NT2/D1 (cell line): Measurements from ENCODE around the gene RETNLB.

Experiments
- SUZ12 ChIP-seq: IDR thresholded peaks from 2 replicates; pipeline ENCODE4 v1.6.1; 2011; ENCODE audit not compliant: insufficient read length, insufficient read depth; ENCODE audit errors: extremely low read depth
- YY1 ChIP-seq: IDR thresholded peaks from 2 replicates; pipeline ENCODE4 v1.6.1; 2011; ENCODE audit not compliant: insufficient read length, insufficient read depth
- ZNF274 ChIP-seq: IDR thresholded peaks from 2 replicates; pipeline ENCODE4 v1.6.1; 2011; ENCODE audit warnings: mild to moderate bottlenecking, low read depth, low read length

DNA sequence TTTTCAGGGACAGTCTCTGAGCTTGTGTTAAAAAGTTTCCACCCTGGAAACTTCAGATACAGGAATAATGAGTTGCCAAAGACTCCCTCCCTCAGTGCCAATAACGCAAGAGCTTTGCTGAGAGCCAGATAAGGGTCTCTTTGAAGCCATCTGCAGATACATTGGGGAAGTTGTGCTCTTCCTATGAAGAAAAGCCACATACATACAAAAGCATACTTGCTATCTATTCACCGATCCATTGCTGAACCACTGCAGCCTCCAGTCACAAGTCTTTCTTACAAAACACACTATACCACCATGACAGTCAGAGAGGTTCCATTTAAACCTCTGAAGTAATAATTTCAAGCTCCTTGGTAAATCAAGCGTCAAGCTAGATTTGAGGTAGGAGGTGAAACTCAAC, 10.0 kb upstream of the RETNLB start:
- no peak for TF ChIP-seq YY1
- no peak for TF ChIP-seq ZNF274
- TF ChIP-seq SUZ12 = no peak
